Transverse colon (tissue), 4 donors: ENCODE measurements around the gene TLCD1. TPM values are rescaled to one million over a fixed set of nuclear protein-coding genes. Genes with fewer than 3 reads are reported as not detected.
"Not testable (repeated sequence)": the region's sequence is repeated elsewhere in the genome, so short reads cannot be mapped to it uniquely, and the experiment has no call there.

ENCODE experiments used
- DNase-seq: peaks from one replicate; pipeline ENCODE4 v3.0.0-alpha.2; 2019
- H3K27ac ChIP-seq, 4 donors: fragments of 200-600 bp; sonication (generic); 2 replicates each; pipeline ENCODE4 v1.5.1; 2016 to 2018; ENCODE audit warnings: inconsistent platforms in 4 of 4
- H3K27me3 ChIP-seq: fragments of 200-600 bp; sonication (generic); 2 replicates; pipeline ENCODE4 v1.5.1; 2017; ENCODE audit warnings: inconsistent platforms
- H3K36me3 ChIP-seq, 4 donors: fragments of 200-600 bp; sonication (generic); 2 replicates each; pipeline ENCODE4 v1.5.1; 2017 to 2019; ENCODE audit warnings: inconsistent platforms in 4 of 4
- H3K4me1 ChIP-seq, 4 donors: fragments of 200-600 bp; sonication (generic); 2 replicates each; pipeline ENCODE4 v1.5.1; 2017 to 2020; ENCODE audit warnings: inconsistent platforms in 4 of 4
- H3K4me3 ChIP-seq, 4 donors: fragments of 200-600 bp; sonication (generic); 1 replicate in 1 of 4; 2 replicates in 3 of 4; pipeline versions ENCODE4 v1.5.1 to v1.6.1; 2017 to 2019; ENCODE audit warnings: inconsistent platforms in 4 of 4
- H3K9me3 ChIP-seq, 2 donors: fragments of 200-600 bp; sonication (generic); 2 replicates each; pipeline ENCODE4 v1.5.1; 2017 to 2019; ENCODE audit warnings: inconsistent platforms in 2 of 2
- EP300 ChIP-seq: sonication (generic); formaldehyde crosslinking; IDR thresholded peaks from one replicate; pipeline ENCODE4 v1.6.1; 2017; ENCODE audit warnings: antibody characterized with exemption, low read depth
- POLR2A ChIP-seq: fragments of 450-650 bp; IDR thresholded peaks from one replicate; pipeline ENCODE4 v1.6.1; 2016; ENCODE audit warnings: antibody characterized with exemption, mild to moderate bottlenecking, moderate library complexity
- POLR2AphosphoS5 ChIP-seq, 3 donors: sonication (generic); formaldehyde crosslinking; IDR thresholded peaks; one replicate each; pipeline ENCODE4 v1.6.1; 2016; ENCODE audit warnings: antibody characterized with exemption in 3 of 3
- WGBS, 2 donors: methylation state at CpG; one replicate each; pipeline ENCODE4 v1.1.5; 2018; ENCODE audit warnings: low coverage in 1 of 2; 5-methylcytosine and 5-hydroxymethylcytosine counted together
- in situ Hi-C, 4 donors: fragments of 200-750 bp; cut with MboI; loops; one replicate each; pipeline versions ENCODE4 v1.15.0 to v1.15.1; 2017; ENCODE audit warnings: low sequenced_read_pairs in 3 of 4, low pct_ligation_motif_present in 1 of 4, low pct_unique_long_range_greater_than_20kb in 1 of 4
- intact Hi-C: fragments of 100-400 bp; cut with DNase I; formaldehyde crosslinking; loops from one replicate; pipeline ENCODE4 v1.15.1; 2023; ENCODE audit warnings: low total_unique reads
- total RNA-seq, 4 donors: library from RNA; depleted of rRNA; stranded (reverse); fragments of >200 nt; gene quantifications; one replicate each; pipeline ENCODE4 v1.1.0, GENCODE V29; 2016
- TF ChIP-seq, protein P1 (sequence below), 5 experiments: fragments of 200-600 bp in 3 of 5; fragments of 450-650 bp in 2 of 5; sonication (generic) in 3 of 5; IDR thresholded peaks; 1 replicate in 2 of 5; 2 replicates in 3 of 5; pipeline ENCODE4 v1.5.1; 2016 to 2017; ENCODE audit warnings: antibody characterized with exemption in 5 of 5, inconsistent platforms in 3 of 5, mild to moderate bottlenecking in 2 of 5, moderate library complexity in 1 of 5

Gene TLCD1
- total RNA-seq, 4 donors from 2014 or later: 5.6 to 11.5 TPM; not detected in 2

DNA sequence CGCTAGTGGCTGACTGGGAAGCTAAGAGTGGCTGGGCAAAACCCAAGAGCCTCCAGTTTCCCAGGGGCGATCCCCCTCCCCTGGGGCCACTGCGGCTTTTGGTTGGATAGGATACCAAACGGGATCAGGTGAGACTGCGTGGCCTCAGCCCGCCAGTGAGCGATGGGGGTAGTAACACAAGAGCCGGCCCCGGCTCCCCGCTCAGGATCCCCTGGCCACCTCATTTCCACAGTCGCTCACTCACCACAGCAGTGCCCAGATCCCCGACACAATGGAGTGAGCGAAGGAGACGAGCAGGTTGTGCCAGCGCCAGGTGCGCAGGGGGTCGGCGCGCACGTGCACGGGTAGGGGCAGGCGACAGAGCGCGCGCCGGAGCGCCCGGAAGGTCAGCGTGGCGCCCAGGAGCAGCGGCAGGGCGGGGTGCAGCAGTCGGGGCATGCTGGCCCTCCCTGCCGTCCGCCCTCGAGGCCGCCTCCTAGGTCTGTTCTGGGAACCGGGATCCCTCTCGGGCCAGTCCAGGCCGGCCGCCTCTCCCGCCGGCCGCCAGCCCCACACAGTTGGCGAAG is 290 bp downstream of the TLCD1 start:
- in situ Hi-C loops (no loop called here), intact Hi-C loops (loop anchor here (1.0 to 10.0 kb wide), 4 partner anchors 23 to 389 kb away; partner anchors contain the start of gene PHF12)
- DNase-seq: peak; percentile 73
- peaks cover 0 to 25% (median 9%) of the 10 kb centered on the region in 4 donors for H3K36me3 ChIP-seq
- no peaks in the 10 kb centered on the region for H3K27me3 ChIP-seq
- peaks cover 32 to 77% (median 61%) of the 10 kb centered on the region in 4 donors for H3K4me1 ChIP-seq
- H3K9me3 ChIP-seq: no peaks in the 10 kb centered on the region
- peak in 2 of 3 donors; percentile 54 to 57 for TF ChIP-seq POLR2AphosphoS5 (IDR thresholded peaks at IDR 0.05)
- peak; percentile 49 for TF ChIP-seq POLR2A
- TF ChIP-seq EP300: no peak
- peak overlapping the region; percentile 97 to 98 (median 97) for H3K27ac ChIP-seq
- peak overlapping the region; percentile 32 to 77 (median 64) for H3K4me3 ChIP-seq
- WGBS, 2 donors: 1% methylated on average over 35 of the region's 45 CpGs; no CpG with 5 or more reads in 1 of the 2 donors

DNA sequence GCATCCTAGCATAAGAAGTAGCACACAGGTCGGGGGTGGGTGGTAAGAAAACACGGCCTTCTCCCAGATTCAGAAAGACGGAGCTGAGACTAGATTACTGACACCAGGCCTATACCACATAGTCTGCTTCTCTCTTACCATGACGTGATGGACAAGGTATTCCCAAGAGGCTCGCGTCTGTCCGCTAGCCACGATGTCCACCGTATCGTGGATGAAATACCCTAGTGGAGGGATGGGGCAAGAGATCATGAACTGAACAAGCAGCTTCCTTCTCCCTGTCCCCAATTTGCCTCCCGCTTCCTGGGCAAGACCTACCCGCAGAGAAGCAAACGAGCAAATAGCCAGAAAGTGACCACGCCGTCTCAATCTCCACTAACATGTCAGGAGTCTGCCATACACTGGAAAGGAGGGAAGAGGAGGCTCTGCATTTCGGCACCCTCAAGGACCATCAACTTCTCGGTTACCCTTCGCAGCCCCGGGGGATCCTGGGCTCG is 820 bp downstream of the TLCD1 start:
- TF ChIP-seq POLR2A: no peak
- TF ChIP-seq, protein P1, sequence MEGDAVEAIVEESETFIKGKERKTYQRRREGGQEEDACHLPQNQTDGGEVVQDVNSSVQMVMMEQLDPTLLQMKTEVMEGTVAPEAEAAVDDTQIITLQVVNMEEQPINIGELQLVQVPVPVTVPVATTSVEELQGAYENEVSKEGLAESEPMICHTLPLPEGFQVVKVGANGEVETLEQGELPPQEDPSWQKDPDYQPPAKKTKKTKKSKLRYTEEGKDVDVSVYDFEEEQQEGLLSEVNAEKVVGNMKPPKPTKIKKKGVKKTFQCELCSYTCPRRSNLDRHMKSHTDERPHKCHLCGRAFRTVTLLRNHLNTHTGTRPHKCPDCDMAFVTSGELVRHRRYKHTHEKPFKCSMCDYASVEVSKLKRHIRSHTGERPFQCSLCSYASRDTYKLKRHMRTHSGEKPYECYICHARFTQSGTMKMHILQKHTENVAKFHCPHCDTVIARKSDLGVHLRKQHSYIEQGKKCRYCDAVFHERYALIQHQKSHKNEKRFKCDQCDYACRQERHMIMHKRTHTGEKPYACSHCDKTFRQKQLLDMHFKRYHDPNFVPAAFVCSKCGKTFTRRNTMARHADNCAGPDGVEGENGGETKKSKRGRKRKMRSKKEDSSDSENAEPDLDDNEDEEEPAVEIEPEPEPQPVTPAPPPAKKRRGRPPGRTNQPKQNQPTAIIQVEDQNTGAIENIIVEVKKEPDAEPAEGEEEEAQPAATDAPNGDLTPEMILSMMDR (IDR thresholded peaks at IDR 0.05): peak in 2 of 5 experiments; percentile 13 to 15
- peak in 2 of 3 donors; percentile 35 for TF ChIP-seq POLR2AphosphoS5 (IDR thresholded peaks at IDR 0.05)
- no peak for DNase-seq
- in situ Hi-C loops: no loop called here
- H3K27ac ChIP-seq: peak overlapping the region; percentile 97 to 98 (median 97)
- H3K4me1 ChIP-seq: peaks cover 32 to 77% (median 66%) of the 10 kb centered on the region in 4 donors
- H3K4me3 ChIP-seq: peak overlapping the region in 3 of 4 donors; percentile 60 to 77 (median 67)
- H3K36me3 ChIP-seq: peaks cover 0 to 25% (median 9%) of the 10 kb centered on the region in 4 donors
- H3K27me3 ChIP-seq: no peaks in the 10 kb centered on the region
- H3K9me3 ChIP-seq: no peaks in the 10 kb centered on the region
- 18% methylated on average over 20 of the region's 20 CpGs; no CpG with 5 or more reads in 1 of the 2 donors for WGBS, 2 donors
- intact Hi-C loops: loop anchor here (10.0 kb wide), 2 partner anchors 230 to 390 kb away; partner anchors contain the start of gene PHF12

DNA sequence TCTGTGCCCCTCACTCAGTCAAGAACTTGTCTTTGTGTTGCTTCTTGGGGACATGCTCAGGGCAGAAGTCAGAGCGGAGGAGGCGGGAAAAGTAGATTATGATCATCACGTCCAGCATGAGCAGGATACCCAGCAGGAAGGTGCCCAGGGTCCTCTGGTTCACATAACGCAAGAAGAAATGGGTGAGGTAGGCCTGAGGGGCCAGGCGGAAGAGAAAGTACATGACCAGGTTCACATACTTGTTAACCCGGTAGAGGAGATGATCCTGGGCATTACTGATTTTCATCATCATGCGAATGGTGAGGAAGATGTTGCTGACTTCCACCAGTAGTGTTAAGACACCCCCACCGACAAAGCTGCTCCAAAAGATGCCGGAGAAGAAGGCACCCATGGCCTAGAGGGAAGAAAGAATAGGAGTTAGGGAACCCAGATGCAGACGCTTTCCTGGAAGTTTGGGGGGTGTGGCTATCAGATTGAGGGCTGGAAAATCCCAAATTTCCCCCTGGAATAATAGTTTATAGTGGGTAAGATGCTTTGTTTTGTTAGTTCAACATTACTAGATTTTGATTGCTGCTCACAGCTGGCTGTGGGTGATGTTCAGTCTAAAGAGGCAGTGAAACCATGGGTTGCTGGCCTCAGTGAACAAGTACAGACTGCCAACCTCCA is 1.4 kb downstream of the TLCD1 start:
- in situ Hi-C loops (no loop called here), intact Hi-C loops (loop anchor here (10.0 kb wide), 2 partner anchors 230 to 390 kb away; partner anchors contain the start of gene PHF12)
- H3K36me3 ChIP-seq: peaks cover 0 to 25% (median 9%) of the 10 kb centered on the region in 4 donors
- no peak overlapping the region for H3K4me3 ChIP-seq
- WGBS, 2 donors: 59 to 61% methylated on average over 9 to 10 of the region's 10 CpGs
- TF ChIP-seq EP300: no peak
- TF ChIP-seq POLR2AphosphoS5 (IDR thresholded peaks at IDR 0.05): no peak
- TF ChIP-seq, protein P1 (IDR thresholded peaks at IDR 0.05): no peak
- DNase-seq: no peak
- peak overlapping the region; percentile 97 to 98 (median 97) for H3K27ac ChIP-seq
- H3K4me1 ChIP-seq: peaks cover 32 to 74% (median 64%) of the 10 kb centered on the region in 4 donors
- no peaks in the 10 kb centered on the region for H3K9me3 ChIP-seq
- H3K27me3 ChIP-seq: no peaks in the 10 kb centered on the region

DNA sequence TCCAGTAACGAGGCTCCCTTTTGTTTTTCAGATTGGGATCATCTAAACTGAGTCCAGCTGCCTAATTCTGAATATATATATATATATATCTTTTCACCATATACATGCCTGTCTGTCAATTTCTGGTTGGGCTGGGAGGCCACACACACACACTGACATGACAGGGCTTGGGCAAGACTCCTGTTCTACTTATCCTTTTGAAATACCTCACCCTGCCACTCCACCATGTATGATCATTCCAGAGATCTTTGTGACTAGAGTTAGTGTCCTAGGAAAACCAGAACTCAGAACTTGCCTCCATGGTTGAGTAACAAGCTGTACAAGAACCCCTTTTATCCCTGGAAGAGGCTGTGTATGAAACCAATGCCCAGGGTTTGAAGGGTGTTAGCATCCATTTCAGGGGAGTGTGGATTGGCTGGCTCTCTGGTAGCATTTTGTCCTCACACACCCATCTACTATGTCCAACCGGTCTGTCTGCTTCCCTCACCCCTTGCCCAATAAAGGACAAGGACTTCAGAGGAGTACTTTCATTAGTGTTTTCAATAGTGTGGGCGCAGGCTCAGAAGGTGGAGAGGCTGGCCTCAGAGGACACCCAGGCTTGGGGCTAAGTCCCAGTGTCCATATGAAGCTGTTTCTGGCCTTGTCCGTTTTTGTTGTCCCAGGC is 2.1 kb downstream of the TLCD1 start:
- peak overlapping the region in 1 of 4 donors; percentile 97 for H3K27ac ChIP-seq

More for the DNA sequence above, 2.1 kb downstream of the TLCD1 start:
- intact Hi-C loops: loop anchor here (10.0 kb wide), 2 partner anchors 231 to 391 kb away; partner anchors contain the start of gene PHF12
- H3K4me3 ChIP-seq, DNase-seq, H3K27me3 ChIP-seq, H3K9me3 ChIP-seq, in situ Hi-C loops: not testable (repeated sequence)
- peaks cover 0 to 25% (median 9%) of the 10 kb centered on the region in 4 donors for H3K36me3 ChIP-seq
- 59 to 88% methylated on average over 1 to 4 of the region's 4 CpGs for WGBS, 2 donors
- H3K4me1 ChIP-seq: peaks cover 34 to 70% (median 62%) of the 10 kb centered on the region in 4 donors
